Measurements from ENCODE around the gene OLIG2.

OLIG2 gene

DNA sequence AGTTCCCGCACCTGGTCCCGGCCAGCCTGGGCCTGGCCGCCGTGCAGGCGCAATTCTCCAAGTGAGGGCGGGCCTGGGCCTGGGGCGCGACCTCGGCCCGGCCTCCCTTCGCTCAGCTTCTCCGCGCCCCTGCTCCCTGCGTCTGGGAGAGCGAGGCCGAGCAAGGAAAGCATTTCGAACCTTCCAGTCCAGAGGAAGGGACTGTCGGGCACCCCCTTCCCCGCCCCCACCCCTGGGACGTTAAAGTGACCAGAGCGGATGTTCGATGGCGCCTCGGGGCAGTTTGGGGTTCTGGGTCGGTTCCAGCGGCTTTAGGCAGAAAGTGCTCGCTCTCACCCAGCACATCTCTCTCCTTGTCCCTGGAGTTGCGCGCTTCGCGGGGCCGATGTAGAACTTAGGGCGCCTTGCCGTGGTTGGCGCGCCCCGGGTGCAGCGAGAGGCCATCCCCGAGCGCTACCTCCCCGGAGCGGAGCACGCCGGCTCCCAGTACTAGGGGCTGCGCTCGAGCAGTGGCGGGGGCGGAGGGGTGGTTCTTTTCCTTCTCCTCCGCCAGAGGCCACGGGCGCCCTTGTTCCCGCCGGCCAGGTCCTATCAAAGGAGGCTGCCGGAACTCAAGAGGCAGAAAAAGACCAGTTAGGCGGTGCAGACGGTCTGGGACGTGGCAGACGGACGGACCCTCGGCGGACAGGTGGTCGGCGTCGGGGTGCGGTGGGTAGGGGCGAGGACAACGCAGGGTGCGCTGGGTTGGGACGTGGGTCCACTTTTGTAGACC lies 45.4 kb downstream of the OLIG2 start:
- H3K4me3 ChIP-seq (ENCODE audit: severe bottlenecking) = peak overlapping the region; percentile 24
- no peaks in the 10 kb centered on the region for H3K36me3 ChIP-seq (ENCODE audit: low read depth)
- H3K4me1 ChIP-seq (ENCODE audit: insufficient read depth, poor library complexity, severe bottlenecking) = no peaks in the 10 kb centered on the region
- peaks cover 94% of the 10 kb centered on the region for H3K27me3 ChIP-seq (ENCODE audit: insufficient read depth, poor library complexity, severe bottlenecking)
- H3K9me3 ChIP-seq (ENCODE audit: severe bottlenecking) = no peaks in the 10 kb centered on the region
- ATAC-seq (ENCODE audit: low read depth) = peak; percentile 14; the same call in 2 of the 3 replicates
- H3K27ac ChIP-seq (ENCODE audit: poor library complexity, severe bottlenecking) = no peak overlapping the region
- TF ChIP-seq, protein P1, sequence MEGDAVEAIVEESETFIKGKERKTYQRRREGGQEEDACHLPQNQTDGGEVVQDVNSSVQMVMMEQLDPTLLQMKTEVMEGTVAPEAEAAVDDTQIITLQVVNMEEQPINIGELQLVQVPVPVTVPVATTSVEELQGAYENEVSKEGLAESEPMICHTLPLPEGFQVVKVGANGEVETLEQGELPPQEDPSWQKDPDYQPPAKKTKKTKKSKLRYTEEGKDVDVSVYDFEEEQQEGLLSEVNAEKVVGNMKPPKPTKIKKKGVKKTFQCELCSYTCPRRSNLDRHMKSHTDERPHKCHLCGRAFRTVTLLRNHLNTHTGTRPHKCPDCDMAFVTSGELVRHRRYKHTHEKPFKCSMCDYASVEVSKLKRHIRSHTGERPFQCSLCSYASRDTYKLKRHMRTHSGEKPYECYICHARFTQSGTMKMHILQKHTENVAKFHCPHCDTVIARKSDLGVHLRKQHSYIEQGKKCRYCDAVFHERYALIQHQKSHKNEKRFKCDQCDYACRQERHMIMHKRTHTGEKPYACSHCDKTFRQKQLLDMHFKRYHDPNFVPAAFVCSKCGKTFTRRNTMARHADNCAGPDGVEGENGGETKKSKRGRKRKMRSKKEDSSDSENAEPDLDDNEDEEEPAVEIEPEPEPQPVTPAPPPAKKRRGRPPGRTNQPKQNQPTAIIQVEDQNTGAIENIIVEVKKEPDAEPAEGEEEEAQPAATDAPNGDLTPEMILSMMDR (IDR thresholded peaks at IDR 0.05; ENCODE audit: poor library complexity, severe bottlenecking) = no peak
- no peak for DNase-seq (ENCODE audit: low spot score)

DNA sequence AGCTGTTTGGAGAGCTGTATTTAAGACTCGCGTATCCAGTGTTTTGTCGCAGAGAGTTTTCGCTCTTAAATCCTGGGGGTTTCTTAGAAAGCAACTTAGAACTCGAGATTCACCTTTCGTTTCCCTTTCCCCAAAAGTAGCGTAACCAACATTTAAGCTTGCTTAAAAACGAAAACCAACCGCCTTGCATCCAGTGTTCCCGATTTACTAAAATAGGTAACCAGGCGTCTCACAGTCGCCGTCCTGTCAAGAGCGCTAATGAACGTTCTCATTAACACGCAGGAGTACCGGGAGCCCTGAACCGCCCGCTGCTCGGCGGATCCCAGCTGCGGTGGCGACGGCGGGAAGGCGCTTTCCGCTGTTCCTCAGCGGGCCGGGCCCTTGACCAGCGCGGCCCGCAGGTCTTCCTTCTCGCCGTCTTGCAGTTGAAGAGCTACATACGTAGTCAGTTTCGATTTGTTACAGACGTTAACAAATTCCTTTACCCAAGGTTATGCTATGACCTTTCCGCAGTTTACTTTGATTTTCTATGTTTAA lies 46.1 kb downstream of the OLIG2 start:
- TF ChIP-seq, protein P1 (IDR thresholded peaks at IDR 0.05; ENCODE audit: poor library complexity, severe bottlenecking) = no peak
- peak overlapping the region; percentile 24 for H3K4me3 ChIP-seq (ENCODE audit: severe bottlenecking)
- H3K9me3 ChIP-seq (ENCODE audit: severe bottlenecking) = no peaks in the 10 kb centered on the region
- H3K27me3 ChIP-seq (ENCODE audit: insufficient read depth, poor library complexity, severe bottlenecking) = peaks cover 94% of the 10 kb centered on the region
- H3K4me1 ChIP-seq (ENCODE audit: insufficient read depth, poor library complexity, severe bottlenecking) = no peaks in the 10 kb centered on the region
- no peaks in the 10 kb centered on the region for H3K36me3 ChIP-seq (ENCODE audit: low read depth)
- DNase-seq (ENCODE audit: low spot score) (no peak), ATAC-seq (ENCODE audit: low read depth) (no peak)
- H3K27ac ChIP-seq (ENCODE audit: poor library complexity, severe bottlenecking) = no peak overlapping the region

DNA sequence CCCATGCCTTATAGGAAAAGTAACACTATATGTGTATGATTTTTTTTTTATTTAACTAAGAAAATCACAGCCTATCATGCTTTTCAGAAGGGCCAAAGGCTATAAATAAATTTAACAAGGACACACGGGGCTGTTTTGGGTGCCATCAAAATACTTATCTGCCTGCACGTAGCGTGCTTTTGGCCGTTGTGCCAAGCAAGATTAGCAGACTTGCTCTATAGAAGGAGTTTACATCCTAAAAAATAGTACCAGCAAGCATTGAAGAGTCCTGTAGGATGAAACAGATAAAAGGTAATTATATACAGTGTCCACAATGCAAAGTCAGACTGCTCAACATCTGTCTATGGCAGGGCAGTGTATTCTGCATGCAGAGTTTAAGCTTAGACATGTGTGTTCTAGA lies 47.9 kb downstream of the OLIG2 start:
- Histone ChIP-seq H3K4me1 (ENCODE audit: insufficient read depth, poor library complexity, severe bottlenecking) (no peaks in the 10 kb centered on the region), H3K36me3 (ENCODE audit: low read depth) (no peaks in the 10 kb centered on the region), H3K9me3 (ENCODE audit: severe bottlenecking) (no peaks in the 10 kb centered on the region), H3K27ac (ENCODE audit: poor library complexity, severe bottlenecking) (no peak overlapping the region), H3K27me3 (ENCODE audit: insufficient read depth, poor library complexity, severe bottlenecking) (peaks cover 77% of the 10 kb centered on the region), H3K4me3 (ENCODE audit: severe bottlenecking) (no peak overlapping the region)
- no peak for DNase-seq (ENCODE audit: low spot score)
- ATAC-seq (ENCODE audit: low read depth) = no peak
- TF ChIP-seq, protein P1 (IDR thresholded peaks at IDR 0.05; ENCODE audit: poor library complexity, severe bottlenecking) = no peak

DNA sequence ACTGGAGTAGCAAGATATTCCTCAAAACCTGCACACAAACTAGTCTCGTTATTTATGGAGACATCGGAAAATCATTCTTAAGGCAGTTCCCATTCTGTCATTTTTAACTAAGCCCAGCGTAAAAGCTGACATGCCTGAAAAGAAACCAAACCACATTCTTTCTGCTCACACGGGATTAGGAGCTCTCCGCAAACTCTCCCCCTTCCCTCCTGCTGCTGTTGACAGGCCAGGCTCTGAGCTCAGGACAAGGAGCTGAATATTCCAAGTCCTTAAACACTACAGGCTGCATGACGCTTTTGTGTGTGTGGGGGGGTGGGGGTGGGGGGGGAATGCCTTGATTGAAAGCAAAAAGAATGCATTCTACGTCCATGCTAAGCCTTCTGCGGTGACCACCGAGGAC lies 49.4 kb downstream of the OLIG2 start:
- no peak for DNase-seq (ENCODE audit: low spot score)
- no peak for ATAC-seq (ENCODE audit: low read depth)
- Histone ChIP-seq H3K9me3 (ENCODE audit: severe bottlenecking) (no peaks in the 10 kb centered on the region), H3K27ac (ENCODE audit: poor library complexity, severe bottlenecking) (no peak overlapping the region), H3K36me3 (ENCODE audit: low read depth) (no peaks in the 10 kb centered on the region), H3K4me3 (ENCODE audit: severe bottlenecking) (no peak overlapping the region), H3K27me3 (ENCODE audit: insufficient read depth, poor library complexity, severe bottlenecking) (peaks cover 62% of the 10 kb centered on the region), H3K4me1 (ENCODE audit: insufficient read depth, poor library complexity, severe bottlenecking) (no peaks in the 10 kb centered on the region)
- TF ChIP-seq, protein P1 (IDR thresholded peaks at IDR 0.05; ENCODE audit: poor library complexity, severe bottlenecking) = no peak

Data from RWPE2 (cell line).